Measurements from ENCODE around the gene NDUFS3.

- no peak for TF ChIP-seq CTCF (IDR thresholded peaks at IDR 0.05; ENCODE audit: low read length)
- no peak for TF ChIP-seq EZH2 (IDR thresholded peaks at IDR 0.05; ENCODE audit: borderline replicate concordance, low read length)
Measured at GRCh38 chr11:47553406-47553743, 25.5 kb upstream of the NDUFS3 start.
